Type B pancreatic cell (in vitro differentiated cells): Measurements from ENCODE around the gene TUT4. TPM values are rescaled to one million over a fixed set of nuclear protein-coding genes. Genes with fewer than 3 reads are reported as not detected.

Source experiments
- DNase-seq: peaks from one replicate; pipeline ENCODE4 v3.0.0; 2021; ENCODE audit warnings: mixed read lengths; ENCODE audit not compliant: unreplicated experiment; ENCODE audit errors: extremely low spot score
- H3K27ac Mint-ChIP-seq: 2 replicates; pipeline ENCODE4 v1.8.0; 2021; ENCODE audit warnings: mild to moderate bottlenecking, mixed read lengths
- H3K27me3 Mint-ChIP-seq: 2 replicates; pipeline ENCODE4 v1.8.0; 2021; ENCODE audit warnings: mixed read lengths
- H3K36me3 Mint-ChIP-seq: 2 replicates; pipeline ENCODE4 v1.8.0; 2021; ENCODE audit warnings: mixed read lengths
- H3K4me1 Mint-ChIP-seq: one replicate; pipeline ENCODE4 v1.8.0; 2021; ENCODE audit warnings: mixed read lengths; ENCODE audit not compliant: unreplicated experiment
- H3K4me3 Mint-ChIP-seq: 2 replicates; pipeline ENCODE4 v1.8.0; 2021; ENCODE audit warnings: mild to moderate bottlenecking, mixed read lengths
- H3K9me3 Mint-ChIP-seq: 2 replicates; pipeline ENCODE4 v1.8.0; 2021; ENCODE audit warnings: mixed read lengths
- total RNA-seq: library from RNA; stranded (reverse); gene quantifications from 2 replicates; pipeline ENCODE4 v1.2.1, GENCODE V29; 2021; ENCODE audit warnings: low replicate concordance
- TF ChIP-seq, protein P1 (sequence below): fragments of 200-600 bp; sonication (generic); conservative IDR thresholded peaks from 2 replicates; pipeline ENCODE4 v1.5.0; 2021; ENCODE audit warnings: antibody characterized with exemption, mild to moderate bottlenecking

TUT4 gene
- total RNA-seq, 1 donor from 2014 or later, result 108 TPM

DNA sequence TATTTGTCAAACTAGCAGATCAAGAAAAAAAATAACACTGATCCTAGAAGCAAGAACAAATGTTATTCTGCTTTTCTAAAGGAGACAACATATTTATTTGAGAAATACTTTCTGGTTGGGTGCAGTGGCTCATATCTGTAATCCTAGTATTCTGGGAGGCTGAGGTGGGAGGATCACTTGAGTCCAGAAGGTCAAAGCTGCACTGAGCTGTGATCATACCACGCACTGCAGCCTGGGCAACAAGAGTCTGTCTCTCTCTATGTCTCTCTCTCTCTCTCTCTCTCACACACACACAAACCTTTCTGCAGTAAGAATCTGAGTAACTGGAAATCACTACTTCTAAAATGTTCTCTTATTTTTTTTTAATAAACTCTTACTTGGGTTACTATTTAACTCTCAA, 117.2 kb downstream of the TUT4 start:
- DNase-seq, result no peak
- Mint-ChIP-seq H3K4me3 (no peak overlapping the region), H3K36me3 (peaks cover 32% of the 10 kb centered on the region), H3K4me1 (no peaks in the 10 kb centered on the region), H3K27me3 (no peaks in the 10 kb centered on the region), H3K27ac (no peak overlapping the region), H3K9me3 (no peaks in the 10 kb centered on the region)
- TF ChIP-seq, protein P1, sequence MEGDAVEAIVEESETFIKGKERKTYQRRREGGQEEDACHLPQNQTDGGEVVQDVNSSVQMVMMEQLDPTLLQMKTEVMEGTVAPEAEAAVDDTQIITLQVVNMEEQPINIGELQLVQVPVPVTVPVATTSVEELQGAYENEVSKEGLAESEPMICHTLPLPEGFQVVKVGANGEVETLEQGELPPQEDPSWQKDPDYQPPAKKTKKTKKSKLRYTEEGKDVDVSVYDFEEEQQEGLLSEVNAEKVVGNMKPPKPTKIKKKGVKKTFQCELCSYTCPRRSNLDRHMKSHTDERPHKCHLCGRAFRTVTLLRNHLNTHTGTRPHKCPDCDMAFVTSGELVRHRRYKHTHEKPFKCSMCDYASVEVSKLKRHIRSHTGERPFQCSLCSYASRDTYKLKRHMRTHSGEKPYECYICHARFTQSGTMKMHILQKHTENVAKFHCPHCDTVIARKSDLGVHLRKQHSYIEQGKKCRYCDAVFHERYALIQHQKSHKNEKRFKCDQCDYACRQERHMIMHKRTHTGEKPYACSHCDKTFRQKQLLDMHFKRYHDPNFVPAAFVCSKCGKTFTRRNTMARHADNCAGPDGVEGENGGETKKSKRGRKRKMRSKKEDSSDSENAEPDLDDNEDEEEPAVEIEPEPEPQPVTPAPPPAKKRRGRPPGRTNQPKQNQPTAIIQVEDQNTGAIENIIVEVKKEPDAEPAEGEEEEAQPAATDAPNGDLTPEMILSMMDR, result no peak

DNA sequence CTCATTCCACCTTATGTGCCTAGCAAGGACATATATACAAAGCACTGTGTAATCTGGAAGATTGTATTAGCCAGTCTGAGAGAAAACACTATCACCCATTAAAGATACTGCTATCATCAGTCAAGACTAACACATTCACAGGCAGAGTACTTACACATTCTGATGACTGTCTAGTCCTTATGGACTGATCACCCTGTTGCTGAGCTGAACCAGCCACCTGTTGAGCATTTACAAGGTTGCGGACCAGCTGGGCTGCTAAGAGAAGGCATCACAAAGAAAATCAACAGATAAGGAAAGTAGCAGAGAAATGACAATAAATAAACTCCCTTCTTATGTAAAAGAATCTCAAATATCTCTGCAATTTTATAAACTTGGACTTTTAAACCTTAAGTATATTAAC, 117.7 kb downstream of the TUT4 start:
- TF ChIP-seq, protein P1, result no peak
- no peak overlapping the region for H3K4me3 Mint-ChIP-seq
- peaks cover 30% of the 10 kb centered on the region for H3K36me3 Mint-ChIP-seq
- no peaks in the 10 kb centered on the region for H3K4me1 Mint-ChIP-seq
- H3K9me3 Mint-ChIP-seq, result no peaks in the 10 kb centered on the region
- no peaks in the 10 kb centered on the region for H3K27me3 Mint-ChIP-seq
- no peak overlapping the region for H3K27ac Mint-ChIP-seq
- no peak for DNase-seq

DNA sequence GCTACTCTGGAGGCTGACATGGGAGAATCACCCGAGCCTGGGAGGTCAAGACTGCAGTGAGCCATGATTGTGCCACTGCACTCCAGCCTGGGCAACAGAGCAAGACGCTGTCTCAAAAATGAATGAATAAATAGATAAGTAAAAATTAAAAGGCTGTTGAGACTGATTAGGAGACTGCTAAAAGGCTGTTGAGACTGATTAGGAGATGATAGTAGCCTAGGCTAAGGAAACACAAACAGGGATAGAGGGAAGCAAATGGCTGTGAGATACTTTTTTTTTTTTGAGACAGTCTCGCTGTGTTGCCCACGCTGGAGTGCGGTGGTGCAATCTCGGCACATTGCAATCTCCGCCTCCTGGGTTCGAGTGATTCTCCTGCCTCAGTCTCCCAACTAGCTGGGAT, 120.1 kb downstream of the TUT4 start:
- H3K36me3 Mint-ChIP-seq, result peaks cover 28% of the 10 kb centered on the region
- H3K27ac Mint-ChIP-seq, result no peak overlapping the region
- TF ChIP-seq, protein P1, result no peak
- no peaks in the 10 kb centered on the region for H3K4me1 Mint-ChIP-seq
- no peak for DNase-seq
- H3K9me3 Mint-ChIP-seq, result no peaks in the 10 kb centered on the region
- no peaks in the 10 kb centered on the region for H3K27me3 Mint-ChIP-seq
- no peak overlapping the region for H3K4me3 Mint-ChIP-seq

DNA sequence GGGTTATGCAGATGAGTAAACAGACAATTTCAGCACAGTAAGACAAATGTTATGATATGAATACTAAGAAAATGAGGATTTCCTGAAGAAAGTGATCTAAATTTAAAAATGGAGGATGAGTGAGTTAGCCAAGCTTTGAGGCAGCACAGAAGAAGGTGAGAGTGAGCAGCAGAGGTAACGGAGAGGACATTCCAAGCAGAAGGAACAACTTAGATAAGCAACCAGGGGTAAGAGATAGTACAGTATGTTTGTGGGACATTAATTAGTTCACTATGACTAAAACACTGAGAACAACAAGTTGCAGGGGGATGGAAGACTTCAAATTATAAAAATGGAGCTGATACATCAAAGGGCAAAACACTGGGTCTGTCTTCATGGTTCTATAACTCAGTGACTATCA, 125.7 kb downstream of the TUT4 start:
- DNase-seq, result no peak
- H3K36me3 Mint-ChIP-seq, result peaks cover 27% of the 10 kb centered on the region
- H3K4me3 Mint-ChIP-seq, result no peak overlapping the region
- H3K9me3 Mint-ChIP-seq, result no peaks in the 10 kb centered on the region
- H3K27ac Mint-ChIP-seq, result peak overlapping the region; percentile 54
- H3K4me1 Mint-ChIP-seq, result peaks cover 4% of the 10 kb centered on the region
- TF ChIP-seq, protein P1, result no peak
- no peaks in the 10 kb centered on the region for H3K27me3 Mint-ChIP-seq

DNA sequence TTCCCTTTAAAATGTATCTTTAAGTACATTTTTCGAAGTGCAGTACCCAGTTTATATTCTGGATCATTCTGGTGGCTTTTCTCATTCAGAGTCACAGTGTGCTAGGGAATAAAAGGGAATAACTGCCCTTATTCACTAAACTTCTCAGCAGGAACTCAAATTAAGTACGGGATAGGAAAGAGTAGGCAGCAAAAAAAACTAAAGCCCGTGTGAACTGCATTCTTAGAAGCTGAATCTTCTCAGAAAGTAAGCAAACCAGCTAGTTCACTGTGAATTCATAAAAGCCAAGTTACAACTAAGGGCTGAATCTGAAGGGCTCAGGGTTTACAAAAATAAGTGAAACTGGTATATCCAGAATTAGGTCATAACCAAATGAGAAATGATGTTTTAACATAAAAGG, 126.5 kb downstream of the TUT4 start:
- Mint-ChIP-seq H3K27me3 (no peaks in the 10 kb centered on the region), H3K9me3 (no peaks in the 10 kb centered on the region), H3K4me3 (peak overlapping the region; percentile 52), H3K27ac (peak overlapping the region; percentile 93), H3K36me3 (peaks cover 23% of the 10 kb centered on the region), H3K4me1 (peaks cover 4% of the 10 kb centered on the region)
- TF ChIP-seq, protein P1, result no peak
- DNase-seq, result no peak

DNA sequence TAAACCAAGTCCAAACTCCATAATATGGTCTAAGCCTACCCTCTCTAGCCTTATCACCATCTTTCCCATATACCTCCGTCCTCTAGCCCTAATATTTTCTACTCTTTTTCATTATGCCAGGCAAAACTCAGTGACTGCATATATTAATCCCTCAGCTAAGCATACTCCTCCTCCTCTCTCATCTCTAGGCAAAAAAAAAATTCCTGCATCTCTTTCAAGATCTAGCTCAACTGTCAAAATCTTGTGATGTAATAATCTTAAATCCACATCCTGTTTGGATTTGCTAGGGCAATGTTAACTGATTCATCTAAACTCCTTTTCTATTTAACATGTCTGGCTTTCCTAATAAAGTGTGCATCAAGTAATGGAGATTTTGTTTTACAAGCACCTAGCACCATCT, 128.1 kb downstream of the TUT4 start:
- no peak for DNase-seq
- H3K4me1 Mint-ChIP-seq, result peaks cover 4% of the 10 kb centered on the region
- H3K36me3 Mint-ChIP-seq, result peaks cover 16% of the 10 kb centered on the region
- H3K4me3 Mint-ChIP-seq, result no peak overlapping the region
- TF ChIP-seq, protein P1, result no peak
- no peaks in the 10 kb centered on the region for H3K27me3 Mint-ChIP-seq
- no peaks in the 10 kb centered on the region for H3K9me3 Mint-ChIP-seq
- no peak overlapping the region for H3K27ac Mint-ChIP-seq
